Non-pigmented ciliary epithelial cell (primary cell): ENCODE data around the gene PPP1R8.
A peak's percentile ranks its signal among the peaks of the same experiment; 100 is the strongest.
"Not testable (repeated sequence)": the region's sequence is repeated elsewhere in the genome, so short reads cannot be mapped to it uniquely, and the experiment has no call there.

ENCODE experiments used
- DNase-seq: peaks from one replicate; pipeline ENCODE4 v3.0.0-alpha.2; 2010; ENCODE audit warnings: low read depth

PPP1R8 gene

GRCh38 chr1:27830621-27831440 is at the start of gene PPP1R8:
PPP1R8 (plus strand) TSS chr1:27830782; CDS start chr1:27830836, 54 bp downstream.
- DNase-seq: peak; percentile 86

- DNase-seq: no peak
Measured at GRCh38 chr1:27782950-27783349, 47.6 kb upstream of the PPP1R8 start.

DNA sequence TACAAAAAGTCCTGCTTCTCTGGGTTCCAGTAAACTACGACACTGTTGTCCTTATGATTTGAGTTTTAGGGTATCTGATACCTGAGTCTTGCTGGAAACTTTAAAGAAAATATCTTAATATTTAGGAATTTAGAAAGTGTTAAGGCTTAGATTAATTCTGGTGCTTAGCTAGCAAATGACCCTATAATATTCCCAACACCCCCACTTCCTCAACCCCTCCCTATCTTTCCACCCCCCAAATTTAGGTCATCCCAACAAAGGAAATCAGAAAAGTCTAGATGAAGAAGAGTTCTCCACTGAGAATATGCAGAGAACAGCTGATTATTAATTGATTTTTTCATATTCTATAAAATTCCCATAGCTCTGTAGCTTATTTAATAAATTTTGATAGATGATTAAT is 45.9 kb upstream of the PPP1R8 start:
- DNase-seq: no peak

- DNase-seq: no peak
Measured at GRCh38 chr1:27785781-27786455, 44.7 kb upstream of the PPP1R8 start.

DNA sequence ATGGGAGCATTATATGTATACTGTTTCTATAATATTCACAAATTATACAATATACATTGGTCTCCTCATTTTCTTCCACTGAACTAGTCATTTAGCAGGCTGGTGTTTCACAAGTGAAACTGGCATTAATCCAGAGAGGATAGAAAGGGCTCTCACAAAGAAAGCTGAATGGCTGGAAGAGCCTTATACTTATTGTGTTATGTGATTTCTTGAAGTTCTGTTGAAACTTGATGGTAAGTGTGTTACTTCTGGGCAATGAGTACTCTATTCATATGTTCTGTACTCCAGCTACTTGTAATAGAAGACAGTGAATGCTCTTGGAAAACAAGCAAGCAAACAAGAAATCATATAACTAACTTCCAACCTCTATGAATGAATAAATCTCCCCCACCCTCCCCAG is 42.7 kb upstream of the PPP1R8 start:
- no peak for DNase-seq

DNA sequence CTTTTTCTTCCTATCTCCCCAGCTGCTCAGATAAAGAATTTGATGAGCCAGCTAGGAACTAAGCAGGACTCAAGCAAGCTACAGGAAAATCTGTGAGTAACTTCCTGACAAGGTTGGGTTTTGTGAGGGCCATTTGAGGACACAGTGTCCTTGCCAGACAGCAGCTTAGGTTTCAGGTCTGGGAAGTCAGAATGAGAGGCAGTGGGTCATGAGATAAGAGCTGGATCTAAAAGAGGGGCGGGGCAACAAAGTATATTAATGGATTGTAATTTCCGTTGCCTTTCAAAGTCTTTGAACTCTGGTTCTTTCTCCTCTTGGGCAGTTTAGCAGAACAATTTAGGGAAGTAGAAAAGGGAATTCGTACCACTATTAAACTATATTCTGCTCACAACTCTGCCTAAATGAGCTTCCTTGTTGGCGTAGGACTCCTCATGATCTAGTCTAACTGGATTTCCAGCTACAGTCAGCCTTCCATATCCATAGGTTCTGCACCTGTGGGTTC is 41.0 kb upstream of the PPP1R8 start:
- DNase-seq: peak; percentile 18

- DNase-seq: not testable (repeated sequence)
Measured at GRCh38 chr1:27790270-27790669, 40.3 kb upstream of the PPP1R8 start.

DNA sequence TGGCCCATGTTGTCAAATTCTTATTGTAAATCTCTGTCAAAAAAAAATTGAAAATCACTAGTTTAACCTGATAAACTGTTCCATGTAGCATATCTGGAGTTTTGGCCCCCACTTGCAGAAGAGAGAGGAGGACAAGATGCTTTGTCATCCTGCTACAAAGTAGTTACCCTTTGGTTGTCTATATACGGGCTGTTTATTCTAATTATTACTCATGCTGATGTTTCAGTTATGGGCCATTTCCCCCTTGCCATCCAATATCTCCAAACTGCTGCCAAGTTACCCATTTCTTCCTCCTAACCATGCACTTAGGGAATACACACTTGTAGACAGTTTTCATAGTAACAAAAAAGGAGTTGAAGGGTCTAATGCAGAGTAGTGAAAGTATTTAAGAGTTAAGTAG is 35.0 kb upstream of the PPP1R8 start:
- no peak for DNase-seq

DNA sequence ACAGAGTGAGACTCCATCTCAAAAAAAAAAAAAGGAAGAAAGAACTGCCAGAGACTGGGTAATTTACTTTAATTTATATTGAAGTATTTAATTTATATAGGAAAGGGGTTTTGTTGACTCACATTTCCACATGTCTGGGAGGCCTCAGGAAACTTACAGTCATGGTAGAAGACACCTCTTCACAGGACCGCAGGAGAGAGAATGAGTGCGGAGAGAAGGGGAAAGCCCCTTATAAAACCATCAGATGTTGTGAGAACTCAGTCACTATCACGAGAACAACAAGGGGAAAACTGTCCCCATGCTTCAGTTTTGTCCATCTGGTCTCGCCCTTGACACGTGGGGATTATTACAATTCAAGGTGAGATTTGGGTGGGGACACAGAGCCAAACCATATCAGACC is 25.8 kb upstream of the PPP1R8 start:
- DNase-seq: no peak

DNA sequence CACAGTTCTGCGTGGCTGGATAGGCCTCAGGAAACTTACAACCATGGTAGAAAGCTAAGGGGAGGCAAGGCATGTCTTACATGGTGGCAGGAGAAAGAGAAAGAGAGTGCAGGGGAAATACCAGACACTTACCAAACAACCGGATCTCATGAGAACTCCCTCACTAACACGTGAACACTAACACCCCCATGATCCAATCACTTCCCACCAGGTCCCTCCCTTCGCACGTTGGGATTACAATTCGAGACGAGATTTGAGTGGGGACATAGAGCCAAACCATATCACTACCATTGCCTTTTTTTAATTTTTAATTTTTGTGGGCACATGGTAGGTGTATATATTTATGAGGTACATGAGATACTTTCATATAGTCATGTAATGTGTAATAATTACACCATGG is 23.8 kb upstream of the PPP1R8 start:
- no peak for DNase-seq

DNA sequence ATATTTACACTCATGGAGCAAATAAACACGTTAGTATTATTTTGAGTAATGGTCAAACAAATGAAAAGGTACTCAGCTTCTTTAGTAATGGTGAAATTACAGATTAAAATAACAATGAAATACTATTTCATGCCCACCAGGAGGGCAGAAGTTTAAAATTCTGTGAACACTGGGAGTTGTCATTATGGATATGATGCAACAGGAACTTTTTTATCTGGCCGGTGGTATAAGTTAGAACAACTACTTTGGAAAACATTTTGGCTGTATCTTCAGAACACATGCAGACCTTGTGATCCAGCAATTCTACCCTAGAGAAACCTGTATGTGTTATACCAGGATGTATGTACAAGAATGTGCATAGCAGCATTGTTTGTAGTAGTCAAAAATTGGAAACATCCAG is 23.2 kb upstream of the PPP1R8 start:
- no peak for DNase-seq

DNA sequence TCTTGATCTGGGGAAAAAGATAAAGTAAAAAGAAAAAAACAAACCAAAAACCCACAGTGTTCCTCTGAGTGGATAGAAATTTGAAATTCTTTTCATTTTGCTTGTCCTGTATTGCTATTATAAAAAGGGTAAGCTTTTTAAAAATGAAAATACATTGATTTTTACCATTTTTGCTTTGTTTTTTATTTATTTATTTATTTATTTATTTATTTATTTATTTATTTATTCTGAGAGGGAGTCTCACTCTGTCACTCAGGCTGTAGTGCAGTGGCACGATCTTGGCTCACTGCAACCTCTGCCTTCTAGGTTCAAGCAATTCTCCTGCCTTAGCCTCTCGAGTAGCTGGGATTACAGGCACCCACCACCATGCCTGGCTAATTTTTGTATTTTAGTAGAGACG is 22.5 kb upstream of the PPP1R8 start:
- not testable (repeated sequence) for DNase-seq

GRCh38 chr1:27809883-27810282 is 20.7 kb upstream of the PPP1R8 start:
- DNase-seq: no peak

DNA sequence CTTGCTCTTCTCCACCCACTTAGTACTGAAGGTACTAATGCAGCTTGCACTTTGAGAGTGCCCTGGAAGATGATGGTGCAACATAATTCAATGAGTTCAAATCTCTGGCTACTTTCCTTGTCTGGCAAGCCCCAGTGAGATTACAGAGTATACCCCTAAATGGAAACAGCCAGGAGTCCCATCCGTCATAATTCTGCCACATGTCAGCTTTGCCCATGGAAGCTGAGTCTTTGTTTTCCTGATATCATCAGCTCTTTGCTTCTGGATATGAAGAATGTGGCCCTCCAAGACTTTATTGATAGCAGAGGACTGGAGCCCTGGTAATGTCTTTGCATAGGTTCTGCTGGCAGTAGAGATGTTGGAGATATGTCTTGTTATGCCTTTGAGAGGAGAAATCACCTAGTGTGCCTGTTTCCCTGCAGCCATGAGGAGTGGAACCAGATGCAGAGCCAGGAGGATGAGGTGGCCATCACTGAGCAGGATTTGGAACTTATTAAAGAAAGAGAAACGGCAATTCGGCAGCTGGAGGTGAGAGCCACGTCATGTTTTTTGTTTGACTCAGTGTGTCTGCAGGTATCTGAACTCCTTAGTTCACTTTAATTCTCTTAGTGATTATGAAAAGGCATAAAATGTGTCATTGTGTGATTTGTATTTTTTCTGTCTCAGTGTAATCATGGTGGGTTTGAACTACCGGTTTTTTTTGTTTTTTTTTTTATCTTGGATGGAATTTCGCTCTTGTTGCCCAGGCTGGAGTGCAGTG is 18.7 kb upstream of the PPP1R8 start:
- no peak for DNase-seq

GRCh38 chr1:27816921-27817630 is 13.5 kb upstream of the PPP1R8 start:
- DNase-seq: no peak

DNA sequence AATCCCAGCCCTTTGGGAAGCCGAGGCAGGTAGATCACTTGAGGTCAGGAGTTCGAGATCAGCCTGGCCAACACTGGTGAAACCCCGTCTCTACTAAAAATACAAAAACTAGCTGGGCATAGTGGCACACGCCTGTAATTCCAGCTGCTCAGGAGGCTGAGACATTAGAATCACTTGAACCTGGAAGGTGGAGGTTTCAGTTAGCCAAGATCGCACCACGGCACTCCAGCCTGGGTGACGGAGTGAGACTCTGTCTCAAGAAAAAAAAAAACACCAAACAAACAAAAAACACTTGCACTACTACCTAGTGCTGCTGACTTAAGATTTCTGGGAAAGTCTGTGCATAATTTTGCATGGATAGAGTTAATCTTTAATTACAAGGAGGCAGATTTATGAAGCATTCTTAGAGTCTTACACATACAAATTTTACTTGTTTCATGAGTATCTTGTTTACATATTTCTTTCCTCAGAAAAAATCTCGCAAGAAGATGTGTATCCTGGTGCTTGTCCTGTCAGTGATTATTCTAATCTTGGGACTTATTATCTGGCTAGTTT is 8.7 kb upstream of the PPP1R8 start:
- DNase-seq: no peak

GRCh38 chr1:27823784-27824183 is 6.8 kb upstream of the PPP1R8 start:
- DNase-seq: no peak

- no peak for DNase-seq
Measured at GRCh38 chr1:27824411-27824810, 6.2 kb upstream of the PPP1R8 start.

DNA sequence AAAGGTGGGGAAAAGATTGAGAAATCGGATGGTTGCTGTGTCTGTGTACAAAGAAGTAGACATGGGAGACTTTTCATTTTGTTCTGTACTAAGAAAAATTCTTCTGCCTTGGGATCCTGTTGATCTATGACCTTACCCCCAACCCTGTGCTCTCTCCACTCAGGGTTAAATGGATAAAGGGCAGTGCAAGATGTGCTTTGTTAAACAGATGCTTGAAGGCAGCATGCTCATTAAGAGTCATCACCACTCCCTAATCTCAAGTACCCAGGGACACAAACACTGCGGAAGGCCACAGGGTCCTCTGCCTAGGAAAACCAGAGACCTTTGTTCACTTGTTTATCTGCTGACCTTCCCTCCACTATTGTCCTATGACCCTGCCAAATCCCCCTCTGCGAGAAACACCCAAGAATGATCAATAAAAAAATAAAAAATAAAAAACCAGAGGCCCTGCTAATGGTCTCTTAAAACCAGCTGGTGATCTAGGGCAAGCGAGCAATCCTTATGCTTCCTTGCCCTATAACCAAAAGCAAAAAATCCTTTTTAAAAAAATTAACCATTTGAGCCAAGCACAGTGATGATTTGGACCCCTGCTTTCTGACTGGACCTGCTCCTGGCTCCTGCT is 1.1 kb upstream of the PPP1R8 start:
- DNase-seq: not testable (repeated sequence)

- DNase-seq: no peak
Measured at GRCh38 chr1:27831568-27832410, 1.2 kb downstream of the PPP1R8 start.
